Smooth muscle cell (in vitro differentiated cells): Measurements from ENCODE around the gene RUBCNL. TPM values are rescaled to one million over a fixed set of nuclear protein-coding genes. Genes with fewer than 3 reads are reported as not detected.

ENCODE experiments used
- DNase-seq: peaks from one replicate; lab custom pipeline; 2025; ENCODE audit not compliant: unreplicated experiment; lab: John Stamatoyannopoulos, UW
- H2AFZ ChIP-seq: fragments of 200-600 bp; sonication (generic); 2 replicates; pipeline ENCODE4 v1.6.0; 2016; ENCODE audit warnings: antibody characterized with exemption, low read depth, mild to moderate bottlenecking
- H3F3A ChIP-seq: fragments of 200-600 bp; sonication (generic); 2 replicates; pipeline ENCODE4 v1.6.0; 2017; ENCODE audit warnings: antibody characterized with exemption, low read depth
- H3K27ac ChIP-seq: fragments of 200-600 bp; sonication (generic); 2 replicates; pipeline ENCODE4 v1.5.1; 2016; ENCODE audit warnings: low read depth, mild to moderate bottlenecking
- H3K27me3 ChIP-seq: fragments of 200-600 bp; sonication (generic); 2 replicates; pipeline ENCODE4 v1.6.1; 2016; ENCODE audit warnings: low read depth, mild to moderate bottlenecking
- H3K36me3 ChIP-seq: fragments of 200-600 bp; sonication (generic); 2 replicates; pipeline ENCODE4 v1.5.1; 2016; ENCODE audit warnings: low read depth
- H3K4me1 ChIP-seq: fragments of 200-600 bp; sonication (generic); 2 replicates; pipeline ENCODE4 v1.5.1; 2016; ENCODE audit warnings: low read depth
- H3K4me2 ChIP-seq: fragments of 200-600 bp; sonication (generic); 2 replicates; pipeline ENCODE4 v1.6.0; 2016; ENCODE audit warnings: mild to moderate bottlenecking
- H3K4me3 ChIP-seq: fragments of 200-600 bp; sonication (generic); 2 replicates; pipeline ENCODE4 v1.5.1; 2016; ENCODE audit warnings: mild to moderate bottlenecking
- H3K79me2 ChIP-seq: fragments of 200-600 bp; sonication (generic); 2 replicates; pipeline ENCODE4 v1.6.0; 2016; ENCODE audit warnings: low read depth, mild to moderate bottlenecking
- H3K9ac ChIP-seq: fragments of 200-600 bp; sonication (generic); 2 replicates; pipeline ENCODE4 v1.6.0; 2016; ENCODE audit warnings: low read depth
- H3K9me3 ChIP-seq: fragments of 200-600 bp; sonication (generic); replicated peaks from 2 replicates; pipeline ENCODE4 v1.5.1; 2016; ENCODE audit warnings: low read depth
- H4K20me1 ChIP-seq: fragments of 200-600 bp; sonication (generic); 2 replicates; pipeline ENCODE4 v1.6.0; 2016; ENCODE audit warnings: low read depth
- CTCF ChIP-seq: fragments of 200-600 bp; sonication (generic); IDR thresholded peaks from 2 replicates; pipeline ENCODE4 v1.5.1; 2017; ENCODE audit warnings: borderline replicate concordance, mild to moderate bottlenecking, antibody characterized with exemption; ENCODE audit not compliant: insufficient read depth, poor library complexity, severe bottlenecking
- WGBS: methylation state at CpG from one replicate; pipeline ENCODE4 v1.1.7; 2016; ENCODE audit warnings: low lambda C conversion rate; 5-methylcytosine and 5-hydroxymethylcytosine counted together
- polyA plus RNA-seq: library from polyadenylated mRNA; unstranded; fragments of >200 nt; fragmentation: Nextera tagmentation; extraction: Ambion mirVana; gene quantifications from 2 replicates; pipeline ENCODE4 v1.2.1, GENCODE V29; 2016
- total RNA-seq: library from RNA; depleted of rRNA; stranded (reverse); fragments of >200 nt; gene quantifications from 2 replicates; pipeline ENCODE4 v1.2.3, GENCODE V29; 2014

The RUBCNL gene
- total and polyA plus RNA-seq, 2 experiments from 2014 or later: 0.49 TPM; not detected in 1

DNA sequence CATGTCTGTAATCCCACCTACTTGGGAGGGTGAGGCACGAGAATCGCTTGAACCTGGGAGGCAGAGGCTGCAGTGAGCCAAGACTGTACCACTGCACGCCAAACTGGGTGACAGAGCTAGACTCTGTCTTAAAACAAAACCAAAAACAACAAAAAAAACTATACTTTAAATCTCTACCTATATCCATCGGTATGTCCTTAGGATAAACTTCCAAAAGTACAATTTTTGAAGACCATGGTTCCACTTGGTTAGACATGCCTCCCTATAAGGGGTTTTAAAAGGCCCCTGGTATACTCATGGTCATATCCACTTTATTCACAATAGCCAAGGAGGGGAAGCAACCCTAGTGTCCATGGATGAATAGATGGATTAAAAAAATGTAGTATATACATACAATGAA, 39.8 kb downstream of the RUBCNL start:
- Histone ChIP-seq H3F3A (no peaks in the 10 kb centered on the region), H3K9me3 (no peaks in the 10 kb centered on the region), H3K79me2 (no peaks in the 10 kb centered on the region), H3K27me3 (no peaks in the 10 kb centered on the region), H3K4me3 (no peak overlapping the region), H3K36me3 (no peaks in the 10 kb centered on the region), H3K4me1 (no peaks in the 10 kb centered on the region), H3K9ac (no peak overlapping the region), H3K27ac (no peak overlapping the region), H2AFZ (no peak overlapping the region), H3K4me2 (no peak overlapping the region), H4K20me1 (no peaks in the 10 kb centered on the region)
- DNase-seq: no peak
- 96% methylated on average over 4 of the region's 4 CpGs for WGBS
- TF ChIP-seq CTCF: no peak

- H3K79me2 ChIP-seq: no peaks in the 10 kb centered on the region
- TF ChIP-seq CTCF: no peak
- H3K27ac ChIP-seq: no peak overlapping the region
- no peaks in the 10 kb centered on the region for H3K27me3 ChIP-seq
- H3K36me3 ChIP-seq: no peaks in the 10 kb centered on the region
- WGBS: 87% methylated on average over 5 of the region's 5 CpGs
- no peak overlapping the region for H3K4me2 ChIP-seq
- no peaks in the 10 kb centered on the region for H3K4me1 ChIP-seq
- H2AFZ ChIP-seq: no peak overlapping the region
- no peaks in the 10 kb centered on the region for H3K9me3 ChIP-seq
- no peak overlapping the region for H3K4me3 ChIP-seq
- no peak overlapping the region for H3K9ac ChIP-seq
- H4K20me1 ChIP-seq: no peaks in the 10 kb centered on the region
- no peaks in the 10 kb centered on the region for H3F3A ChIP-seq
- no peak for DNase-seq
Measured at GRCh38 chr13:46345866-46346265, 41.2 kb downstream of the RUBCNL start.

DNA sequence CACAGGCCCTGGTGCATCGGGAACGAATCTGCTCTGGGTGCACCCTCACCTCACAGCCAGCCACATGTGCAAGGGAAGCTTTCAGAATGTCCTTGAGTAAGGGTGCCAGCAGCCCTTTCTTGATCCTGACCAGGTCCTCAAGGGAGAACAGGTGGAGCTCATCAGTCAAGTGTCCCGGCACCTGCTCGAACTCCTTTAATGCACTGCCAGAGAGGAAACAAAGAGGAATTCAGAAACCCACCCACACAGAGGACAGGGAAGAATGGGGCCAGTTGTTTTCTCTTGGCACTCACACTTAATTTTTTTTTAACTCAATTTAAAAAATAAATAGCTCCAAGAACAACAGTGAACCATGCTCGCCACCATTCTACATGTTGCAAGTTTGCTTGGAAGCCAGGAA, 41.7 kb downstream of the RUBCNL start:
- DNase-seq: no peak
- no peaks in the 10 kb centered on the region for H4K20me1 ChIP-seq
- 92% methylated on average over 5 of the region's 5 CpGs for WGBS
- no peak overlapping the region for H3K27ac ChIP-seq
- no peaks in the 10 kb centered on the region for H3K9me3 ChIP-seq
- no peak for TF ChIP-seq CTCF
- no peaks in the 10 kb centered on the region for H3F3A ChIP-seq
- no peak overlapping the region for H3K9ac ChIP-seq
- H3K36me3 ChIP-seq: no peaks in the 10 kb centered on the region
- H2AFZ ChIP-seq: no peak overlapping the region
- no peaks in the 10 kb centered on the region for H3K4me1 ChIP-seq
- no peaks in the 10 kb centered on the region for H3K27me3 ChIP-seq
- no peak overlapping the region for H3K4me3 ChIP-seq
- H3K79me2 ChIP-seq: no peaks in the 10 kb centered on the region
- H3K4me2 ChIP-seq: no peak overlapping the region

DNA sequence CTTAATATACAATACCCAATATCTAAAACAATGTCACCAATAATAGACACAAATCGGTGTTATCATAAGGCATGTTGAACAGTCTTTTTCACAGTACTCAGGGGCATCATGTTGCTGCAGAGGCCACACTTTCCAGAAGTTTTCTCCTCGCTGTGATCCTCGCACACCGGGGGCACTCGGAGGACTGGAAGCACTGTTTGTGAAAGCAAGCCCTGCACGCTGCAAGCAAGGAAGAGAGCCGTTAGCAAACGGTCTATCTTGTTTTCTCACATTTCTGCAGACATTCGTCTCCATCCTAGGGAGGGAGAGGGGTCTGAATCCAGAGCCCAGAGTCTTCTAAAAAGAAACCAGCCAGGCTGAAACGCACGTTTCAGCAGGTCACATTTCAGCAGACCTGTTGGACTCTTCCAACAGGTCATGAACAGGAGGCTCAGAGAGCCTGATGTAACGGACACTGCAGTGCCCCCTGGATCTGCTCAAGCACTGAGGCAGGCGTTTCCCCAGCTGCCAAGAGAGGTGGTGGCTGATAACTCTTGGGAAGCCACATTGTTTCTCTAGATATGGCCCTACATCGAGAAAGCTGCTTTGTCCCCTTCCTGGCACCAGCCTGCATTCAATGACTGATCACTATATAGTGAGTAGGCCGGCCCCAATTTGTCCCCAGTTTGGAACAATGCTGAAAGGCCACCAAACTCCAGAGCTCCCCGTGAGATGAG, 43.6 kb downstream of the RUBCNL start:
- no peaks in the 10 kb centered on the region for H3K9me3 ChIP-seq
- 90% methylated on average over 16 of the region's 16 CpGs for WGBS

More for the DNA sequence above, 43.6 kb downstream of the RUBCNL start:
- Histone ChIP-seq H3K4me2 (no peak overlapping the region), H3K79me2 (no peaks in the 10 kb centered on the region), H3K9ac (no peak overlapping the region), H2AFZ (no peak overlapping the region), H3K27me3 (no peaks in the 10 kb centered on the region), H3K27ac (no peak overlapping the region), H3F3A (no peaks in the 10 kb centered on the region), H4K20me1 (no peaks in the 10 kb centered on the region), H3K4me3 (no peak overlapping the region), H3K36me3 (no peaks in the 10 kb centered on the region), H3K4me1 (no peaks in the 10 kb centered on the region)
- DNase-seq: no peak
- TF ChIP-seq CTCF: no peak
